Epidermal melanocyte (primary cell): ENCODE data around the gene ACOT8.
"Not testable (repeated sequence)": the region's sequence is repeated elsewhere in the genome, so short reads cannot be mapped to it uniquely, and the experiment has no call there.

Source experiments
- DNase-seq: peaks from one replicate; pipeline ENCODE4 v3.0.0; 2011; ENCODE audit warnings: low spot score; ENCODE audit not compliant: insufficient read length

The ACOT8 gene

GRCh38 chr20:45857114-45857881 is at the start of gene ACOT8, which contains the start of gene ZSWIM3:
TSS of gene ACOT8 (minus strand) at chr20:45857392. CDS start at chr20:45857315, 77 bp downstream.
TSS of gene ZSWIM3 (plus strand) at chr20:45857614. CDS start at chr20:45857826, 212 bp downstream.
- DNase-seq: peak; percentile 100

DNA sequence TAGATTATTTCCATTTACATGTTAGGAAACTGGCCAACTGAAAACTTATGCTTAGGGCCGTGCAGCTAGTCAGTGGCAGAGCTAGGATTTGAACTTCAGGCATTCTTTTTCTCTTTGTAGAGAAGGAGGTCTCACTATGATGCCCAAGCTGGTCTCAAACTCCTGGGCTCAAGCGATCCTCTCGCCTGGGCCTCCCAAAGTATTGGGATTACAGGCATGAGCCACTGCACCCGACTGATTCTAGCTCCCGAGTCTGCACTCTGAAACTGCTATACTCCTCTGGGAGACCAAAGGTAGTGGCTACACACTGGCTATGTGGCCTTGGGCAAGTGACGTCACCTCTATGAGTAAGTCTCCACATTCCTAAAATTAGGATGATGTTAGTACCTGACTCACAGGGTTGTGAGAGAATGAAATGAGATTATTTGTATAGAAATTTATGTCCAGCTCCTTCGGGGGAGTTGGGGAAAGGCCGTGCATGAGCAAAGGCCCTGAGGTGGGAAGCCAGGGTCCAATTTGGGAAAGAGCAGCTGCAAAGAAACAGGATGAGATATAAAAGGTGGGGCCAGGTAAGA is 48.4 kb upstream of the ACOT8 start:
- DNase-seq: no peak

GRCh38 chr20:45904583-45905504 is 47.7 kb upstream of the ACOT8 start:
- DNase-seq: no peak

- no peak for DNase-seq
Measured at GRCh38 chr20:45902199-45902701, 45.1 kb upstream of the ACOT8 start.

GRCh38 chr20:45901332-45901731 is 44.1 kb upstream of the ACOT8 start:
- DNase-seq: not testable (repeated sequence)

DNA sequence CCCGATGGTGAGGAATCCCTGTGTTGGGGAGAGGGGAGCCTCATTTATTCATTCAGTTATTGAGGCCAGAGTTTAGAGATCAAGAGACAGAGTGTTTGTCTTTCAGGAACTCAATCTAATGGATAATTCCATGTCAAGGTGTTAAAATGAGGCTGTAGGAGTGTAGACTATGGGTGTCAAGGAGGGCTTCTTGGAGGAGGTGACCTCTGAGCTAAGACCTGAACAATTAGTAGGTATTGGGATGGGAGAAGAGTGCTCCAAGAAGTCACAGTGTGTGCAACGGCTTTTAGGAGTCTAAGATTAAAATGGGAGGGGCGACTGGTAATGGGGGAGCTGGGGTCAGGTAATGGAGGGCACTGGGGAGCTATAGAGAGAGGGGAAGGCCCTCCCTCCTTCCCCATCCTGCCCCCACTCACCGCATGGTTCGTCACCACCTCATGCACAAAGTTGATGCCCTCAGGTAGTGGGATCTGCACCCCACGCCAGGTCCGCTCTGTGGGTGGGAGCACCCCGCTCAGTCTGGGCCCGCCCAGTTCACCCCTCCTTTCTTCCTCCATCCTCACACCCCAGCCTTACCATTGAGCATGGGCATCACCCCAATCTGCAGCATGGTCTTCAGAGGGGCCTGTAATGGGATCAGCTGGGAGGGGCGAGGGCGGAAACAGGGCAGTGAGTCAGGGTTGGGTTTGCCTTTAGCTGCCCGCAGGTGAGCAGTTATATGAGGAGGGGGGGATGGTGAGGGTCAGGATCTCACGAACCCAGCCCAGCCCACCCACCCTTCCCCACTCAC is 42.0 kb upstream of the ACOT8 start:
- no peak for DNase-seq

DNA sequence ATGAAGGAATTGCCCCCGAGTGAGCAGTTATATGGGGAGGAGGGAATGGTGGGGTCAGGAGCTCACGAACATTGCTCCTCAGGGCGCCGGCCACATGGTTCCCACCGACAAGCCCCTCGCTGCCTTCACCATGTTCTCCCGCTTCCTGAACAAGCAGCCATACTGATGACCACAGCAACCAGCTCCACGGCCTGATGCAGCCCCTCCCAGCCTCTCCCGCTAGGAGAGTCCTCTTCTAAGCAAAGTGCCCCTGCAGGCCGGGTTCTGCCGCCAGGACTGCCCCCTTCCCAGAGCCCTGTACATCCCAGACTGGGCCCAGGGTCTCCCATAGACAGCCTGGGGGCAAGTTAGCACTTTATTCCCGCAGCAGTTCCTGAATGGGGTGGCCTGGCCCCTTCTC is 41.1 kb upstream of the ACOT8 start:
- no peak for DNase-seq

GRCh38 chr20:45897692-45898091 is 40.5 kb upstream of the ACOT8 start:
- DNase-seq: no peak

DNA sequence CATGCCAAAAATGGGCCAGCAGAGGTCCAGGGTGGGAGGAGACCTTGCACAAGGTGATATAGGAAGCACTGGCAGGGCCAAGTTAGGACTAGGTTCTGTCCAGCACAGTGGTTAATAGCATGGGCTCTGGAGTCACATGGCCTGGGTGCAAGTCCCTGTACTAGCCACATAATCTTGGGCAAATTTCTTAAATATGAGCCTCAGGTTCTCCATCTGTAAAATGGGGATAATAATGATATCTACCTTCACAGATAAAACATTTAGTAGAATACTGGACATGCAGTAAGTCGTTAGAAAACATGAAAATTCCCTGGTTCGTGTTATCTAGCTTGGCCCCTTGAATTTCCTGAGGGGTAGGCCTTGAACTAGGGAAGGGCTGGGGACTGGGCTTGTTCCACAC is 40.1 kb upstream of the ACOT8 start:
- no peak for DNase-seq

GRCh38 chr20:45896641-45897161 is 39.5 kb upstream of the ACOT8 start:
- DNase-seq: no peak

DNA sequence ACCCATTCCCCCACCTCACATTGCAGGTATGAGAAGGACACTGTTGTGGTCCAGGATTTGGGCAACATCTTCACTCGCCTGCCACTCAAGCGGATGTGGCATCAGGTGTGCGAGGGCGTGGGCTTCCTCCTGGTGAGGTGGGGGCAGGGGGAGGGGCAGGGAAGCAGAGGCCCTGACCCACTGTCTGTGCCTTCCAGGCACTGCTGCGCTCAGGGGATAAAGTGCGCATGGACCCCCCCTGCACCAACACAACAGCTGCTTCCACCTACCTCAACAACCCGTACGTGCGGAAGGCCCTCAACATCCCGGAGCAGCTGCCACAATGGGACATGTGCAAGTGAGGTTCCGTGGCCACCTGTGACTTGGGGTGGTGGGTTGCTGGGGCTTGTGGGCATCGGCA is 37.6 kb upstream of the ACOT8 start:
- DNase-seq: no peak

GRCh38 chr20:45893831-45894230 is 36.6 kb upstream of the ACOT8 start:
- no peak for DNase-seq

DNA sequence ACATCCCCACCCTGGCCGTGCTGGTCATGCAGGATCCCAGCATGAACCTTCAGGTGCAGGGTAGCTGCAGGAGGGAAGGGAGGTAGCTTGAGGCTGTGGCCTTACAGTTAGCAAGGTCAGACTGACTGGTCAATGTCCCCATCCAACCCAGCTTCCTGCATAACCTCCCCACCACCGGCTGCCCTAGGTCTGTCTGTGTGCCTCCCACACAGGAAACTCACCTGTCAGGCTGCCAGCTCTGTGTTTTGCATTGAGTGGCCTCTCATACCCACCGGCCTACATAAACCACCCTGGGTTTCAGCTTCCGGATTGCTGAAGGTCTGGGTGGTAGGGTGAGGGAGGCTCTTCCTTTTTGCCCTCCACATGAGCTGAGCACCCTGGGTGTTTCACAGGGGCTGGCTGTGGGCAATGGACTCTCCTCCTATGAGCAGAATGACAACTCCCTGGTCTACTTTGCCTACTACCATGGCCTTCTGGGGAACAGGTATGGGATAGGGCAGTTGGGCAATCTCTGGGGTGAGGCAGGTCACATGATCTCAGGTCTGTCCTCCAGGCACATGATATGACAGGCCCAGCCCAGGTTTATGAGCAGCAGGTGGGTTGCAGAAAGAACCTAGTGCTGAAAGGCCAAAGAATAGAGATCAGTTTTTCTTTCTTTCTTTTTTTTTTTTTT is 35.8 kb upstream of the ACOT8 start:
- DNase-seq: no peak

DNA sequence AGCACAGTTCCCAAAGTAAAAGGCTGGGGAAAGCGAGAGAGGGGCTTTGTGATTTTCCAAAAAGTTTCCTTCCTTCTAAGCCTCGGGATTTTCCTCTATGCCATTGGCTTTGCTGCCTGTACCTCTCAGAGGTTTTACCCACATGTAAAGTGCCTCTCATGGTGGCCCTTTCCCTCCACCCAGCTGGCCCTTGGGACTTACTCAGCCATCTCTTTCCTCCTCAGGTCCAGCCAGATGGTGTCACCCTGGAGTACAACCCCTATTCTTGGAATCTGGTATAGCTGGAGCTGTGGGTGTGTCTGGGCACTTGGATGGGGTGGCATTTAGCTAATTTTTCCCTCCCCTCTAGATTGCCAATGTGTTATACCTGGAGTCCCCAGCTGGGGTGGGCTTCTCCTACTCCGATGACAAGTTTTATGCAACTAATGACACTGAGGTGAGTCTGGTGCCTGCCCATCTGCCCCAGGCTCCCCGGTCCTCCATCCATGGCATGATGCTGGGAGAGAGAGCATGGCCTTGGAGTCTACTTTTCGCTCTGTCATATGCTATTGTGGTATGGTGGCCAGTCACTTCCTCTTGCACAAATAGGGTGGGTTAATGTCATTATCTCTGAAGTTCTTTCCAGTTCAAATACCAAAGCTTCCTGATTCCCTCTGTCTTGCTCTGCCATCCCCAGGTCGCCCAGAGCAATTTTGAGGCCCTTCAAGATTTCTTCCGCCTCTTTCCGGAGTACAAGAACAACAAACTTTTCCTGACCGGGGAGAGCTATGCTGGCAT is 35.0 kb upstream of the ACOT8 start:
- DNase-seq: peak; percentile 49

- peak; percentile 96 for DNase-seq
Measured at GRCh38 chr20:45890985-45891983, 34.1 kb upstream of the ACOT8 start, which contains the start of the genes CTSA and NEURL2. TSS of gene CTSA (plus strand) at chr20:45891335. CDS start at chr20:45891569, 234 bp downstream. TSS of gene NEURL2 (minus strand) at chr20:45891208. CDS start at chr20:45890991, 217 bp downstream.

GRCh38 chr20:45890077-45890984 is 33.1 kb upstream of the ACOT8 start:
- DNase-seq: peak; percentile 77

DNA sequence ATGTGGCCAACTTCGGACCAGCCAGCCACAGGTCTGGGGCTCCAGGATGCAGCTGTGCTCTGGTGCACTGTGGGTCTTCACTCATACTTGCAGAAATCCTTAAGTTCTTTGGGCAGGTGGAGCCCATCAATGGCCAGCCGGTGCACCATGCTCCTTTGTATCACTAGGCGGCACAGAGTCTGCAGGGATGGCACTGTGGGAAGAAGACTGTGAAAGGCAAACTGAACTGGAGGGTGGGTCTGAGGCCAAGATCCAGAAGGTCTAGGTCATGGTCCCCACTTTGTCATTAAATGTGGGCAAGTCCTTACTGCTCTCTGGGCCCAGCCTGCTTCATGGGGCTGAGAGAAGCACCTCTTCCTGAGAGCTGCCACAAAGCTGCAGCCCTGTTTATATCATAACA is 31.5 kb upstream of the ACOT8 start:
- DNase-seq: no peak
